Gastrocnemius medialis (tissue), 4 donors: Measurements from ENCODE around the gene PARM1. TPM values are rescaled to one million over a fixed set of nuclear protein-coding genes. Genes with fewer than 3 reads are reported as not detected.
A peak's percentile ranks its signal among the peaks of the same experiment; 100 is the strongest.

Experiments used
- ATAC-seq, 2 donors: fragments of 150-250 bp; one replicate each; pipeline ENCODE4 v1.9.1; 2016
- DNase-seq, 2 donors: peaks; one replicate each; pipeline ENCODE4 v3.0.0-alpha.2; 2019
- H3K27ac ChIP-seq, 4 donors: fragments of 200-600 bp; sonication (generic); 1 replicate in 1 of 4; 2 replicates in 3 of 4; pipeline ENCODE4 v1.5.1; 2016 to 2018; ENCODE audit warnings: mild to moderate bottlenecking in 2 of 4, moderate library complexity in 1 of 4
- H3K27me3 ChIP-seq, 3 donors: fragments of 200-600 bp; sonication (generic) in 2 of 3; 1 replicate in 1 of 3; 2 replicates in 2 of 3; pipeline versions ENCODE4 v1.5.1 to v1.6.0; 2016 to 2019; ENCODE audit warnings: mild to moderate bottlenecking in 1 of 3, moderate library complexity in 1 of 3
- H3K36me3 ChIP-seq, 2 donors: fragments of 200-600 bp; sonication (generic) in 1 of 2; one replicate each; pipeline ENCODE4 v1.5.1; 2017 to 2018
- H3K4me1 ChIP-seq, 2 donors: fragments of 200-600 bp; sonication (generic) in 1 of 2; one replicate each; pipeline ENCODE4 v1.5.1; 2016 to 2017; ENCODE audit warnings: mild to moderate bottlenecking in 2 of 2
- H3K4me3 ChIP-seq, 4 donors: fragments of 200-600 bp; sonication (generic) in 3 of 4; 1 replicate in 1 of 4; 2 replicates in 3 of 4; pipeline ENCODE4 v1.5.1; 2016 to 2019; ENCODE audit warnings: mild to moderate bottlenecking in 2 of 4
- H3K9me3 ChIP-seq, 3 donors: fragments of 200-600 bp; sonication (generic) in 2 of 3; 1 replicate in 1 of 3; 2 replicates in 2 of 3; pipeline ENCODE4 v1.5.1; 2016 to 2019
- CTCF ChIP-seq, 5 experiments: fragments of 450-650 bp in 3 of 5; fragments of 200-600 bp in 2 of 5; sonication (generic) in 2 of 5; IDR thresholded peaks in 4 of 5; conservative IDR thresholded peaks in 1 of 5; 1 replicate in 4 of 5; 2 replicates in 1 of 5; pipeline ENCODE4 v1.5.1; 2016 to 2019; ENCODE audit warnings: antibody characterized with exemption in 5 of 5, mild to moderate bottlenecking in 3 of 5, moderate library complexity in 3 of 5
- POLR2A ChIP-seq, 2 donors: fragments of 450-650 bp; IDR thresholded peaks; one replicate each; pipeline ENCODE4 v1.6.1; 2017; ENCODE audit warnings: antibody characterized with exemption in 2 of 2, mild to moderate bottlenecking in 2 of 2, moderate library complexity in 2 of 2
- in situ Hi-C, 4 donors: fragments of 200-750 bp; cut with MboI; loops; one replicate each; pipeline versions ENCODE4 v1.15.0 to v1.8.0; 2017; ENCODE audit warnings: low sequenced_read_pairs in 4 of 4
- intact Hi-C: fragments of 100-400 bp; cut with DNase I; formaldehyde crosslinking; loops from one replicate; pipeline ENCODE4 v1.15.1; 2023; ENCODE audit warnings: low total_unique reads
- total RNA-seq, 4 donors: library from RNA; depleted of rRNA; stranded (reverse); fragments of >200 nt; gene quantifications; one replicate each; pipeline versions ENCODE4 v1.1.0 to v1.2.3, GENCODE V29; 2016

Gene PARM1
- total RNA-seq, 4 donors from 2014 or later, result 9.3 to 13.1 (median 10.3) TPM

GRCh38 chr4:74969507-74970474 is 36.9 kb downstream of the PARM1 start:
- peak; percentile 69 to 82 for DNase-seq
- Histone ChIP-seq H3K4me3 (peak overlapping the region; percentile 7 to 29 (median 18)), H3K4me1 (peaks cover 29 to 48% of the 10 kb centered on the region in 2 donors), H3K27ac (peak overlapping the region; percentile 82 to 90 (median 86)), H3K27me3 (no peaks in the 10 kb centered on the region), H3K9me3 (no peaks in the 10 kb centered on the region), H3K36me3 (no peaks in the 10 kb centered on the region)
- intact Hi-C loops (loop anchor here (1.0 to 2.0 kb wide), 4 partner anchors 15 to 37 kb away; partner anchors contain the start of gene PARM1), in situ Hi-C loops (no loop called here)
- peak; percentile 92 to 93 for ATAC-seq
- TF ChIP-seq CTCF (IDR thresholded peaks at IDR 0.05 in 4 of 5, conservative IDR thresholded peaks at IDR 0.05 in 1 of 5) (peak; percentile 53 to 67 (median 62)), POLR2A (IDR thresholded peaks at IDR 0.05) (peak in 1 of 2 donors; percentile 47)

- Histone ChIP-seq H3K27me3 (no peaks in the 10 kb centered on the region), H3K4me3 (no peak overlapping the region), H3K4me1 (peaks cover 30 to 48% of the 10 kb centered on the region in 2 donors), H3K27ac (peak overlapping the region; percentile 82 to 90 (median 86)), H3K36me3 (no peaks in the 10 kb centered on the region), H3K9me3 (no peaks in the 10 kb centered on the region)
- in situ Hi-C loops, result no loop called here
- ATAC-seq (no peak), DNase-seq (no peak)
- intact Hi-C loops, result loop anchor here (1.0 to 2.0 kb wide), 3 partner anchors 22 to 38 kb away; partner anchors contain the start of gene PARM1
- TF ChIP-seq CTCF (IDR thresholded peaks at IDR 0.05 in 4 of 5, conservative IDR thresholded peaks at IDR 0.05 in 1 of 5) (no peak), POLR2A (IDR thresholded peaks at IDR 0.05) (no peak)
Measured at GRCh38 chr4:74970577-74970976, 37.7 kb downstream of the PARM1 start.

GRCh38 chr4:74971862-74972261 is 38.9 kb downstream of the PARM1 start:
- Histone ChIP-seq H3K27ac (peak overlapping the region in 1 of 4 donors; percentile 86), H3K4me3 (no peak overlapping the region), H3K4me1 (peaks cover 34 to 48% of the 10 kb centered on the region in 2 donors), H3K36me3 (no peaks in the 10 kb centered on the region), H3K9me3 (no peaks in the 10 kb centered on the region), H3K27me3 (no peaks in the 10 kb centered on the region)
- intact Hi-C loops, result loop anchor here (2.0 kb wide), 2 partner anchors 21 to 39 kb away; partner anchors contain the start of gene PARM1
- TF ChIP-seq POLR2A (IDR thresholded peaks at IDR 0.05) (no peak), CTCF (IDR thresholded peaks at IDR 0.05 in 4 of 5, conservative IDR thresholded peaks at IDR 0.05 in 1 of 5) (no peak)
- ATAC-seq (no peak), DNase-seq (no peak)
- in situ Hi-C loops, result no loop called here

- in situ Hi-C loops (no loop called here), intact Hi-C loops (no loop called here)
- ATAC-seq (no peak), DNase-seq (no peak)
- TF ChIP-seq CTCF (IDR thresholded peaks at IDR 0.05 in 4 of 5, conservative IDR thresholded peaks at IDR 0.05 in 1 of 5) (no peak), POLR2A (IDR thresholded peaks at IDR 0.05) (no peak)
- no peaks in the 10 kb centered on the region for H3K36me3 ChIP-seq
- H3K27me3 ChIP-seq, result no peaks in the 10 kb centered on the region
- no peak overlapping the region for H3K27ac ChIP-seq
- peaks cover 10 to 16% of the 10 kb centered on the region in 2 donors for H3K4me1 ChIP-seq
- no peak overlapping the region for H3K4me3 ChIP-seq
- no peaks in the 10 kb centered on the region for H3K9me3 ChIP-seq
Measured at GRCh38 chr4:74975082-74975481, 42.2 kb downstream of the PARM1 start.
